ENCODE results near the gene SLC45A2. TPM values are rescaled to one million over a fixed set of nuclear protein-coding genes. Genes with fewer than 3 reads are reported as not detected.

Gene SLC45A2
- total and polyA plus RNA-seq, 3 donors from 2014 or later = 0.93 to 2.0 (median 1.6) TPM

DNA sequence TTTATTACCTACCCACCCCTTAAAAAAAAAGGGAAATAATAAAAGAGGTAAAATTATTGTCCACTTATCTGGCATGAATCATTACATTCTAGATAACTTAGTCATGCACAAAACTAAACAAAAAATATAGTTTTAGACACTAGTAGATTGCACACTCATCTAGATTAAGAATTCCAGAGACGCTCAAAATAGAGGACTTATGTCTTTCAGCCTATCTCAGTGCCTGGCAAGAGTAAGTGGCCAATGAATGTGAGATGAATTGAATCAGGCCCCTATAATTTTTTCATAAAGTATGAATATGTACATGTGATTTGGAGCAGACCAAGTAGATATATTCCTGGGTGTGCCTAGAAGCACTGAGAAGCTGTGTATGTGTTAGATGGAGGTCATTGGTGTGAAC is 50.3 kb downstream of the SLC45A2 start:
- 82 to 87% methylated on average over 1 of the region's 1 CpG for WGBS, 2 donors
- H3K9me3 ChIP-seq = no peaks in the 10 kb centered on the region
- no peak overlapping the region for H3K4me3 ChIP-seq
- H3K36me3 ChIP-seq (ENCODE audit: low read depth, missing control alignments) = no peaks in the 10 kb centered on the region
- H3K27me3 ChIP-seq = peaks cover 2% of the 10 kb centered on the region
- no peak for TF ChIP-seq POLR2A (IDR thresholded peaks at IDR 0.05)
- TF ChIP-seq, protein P1, sequence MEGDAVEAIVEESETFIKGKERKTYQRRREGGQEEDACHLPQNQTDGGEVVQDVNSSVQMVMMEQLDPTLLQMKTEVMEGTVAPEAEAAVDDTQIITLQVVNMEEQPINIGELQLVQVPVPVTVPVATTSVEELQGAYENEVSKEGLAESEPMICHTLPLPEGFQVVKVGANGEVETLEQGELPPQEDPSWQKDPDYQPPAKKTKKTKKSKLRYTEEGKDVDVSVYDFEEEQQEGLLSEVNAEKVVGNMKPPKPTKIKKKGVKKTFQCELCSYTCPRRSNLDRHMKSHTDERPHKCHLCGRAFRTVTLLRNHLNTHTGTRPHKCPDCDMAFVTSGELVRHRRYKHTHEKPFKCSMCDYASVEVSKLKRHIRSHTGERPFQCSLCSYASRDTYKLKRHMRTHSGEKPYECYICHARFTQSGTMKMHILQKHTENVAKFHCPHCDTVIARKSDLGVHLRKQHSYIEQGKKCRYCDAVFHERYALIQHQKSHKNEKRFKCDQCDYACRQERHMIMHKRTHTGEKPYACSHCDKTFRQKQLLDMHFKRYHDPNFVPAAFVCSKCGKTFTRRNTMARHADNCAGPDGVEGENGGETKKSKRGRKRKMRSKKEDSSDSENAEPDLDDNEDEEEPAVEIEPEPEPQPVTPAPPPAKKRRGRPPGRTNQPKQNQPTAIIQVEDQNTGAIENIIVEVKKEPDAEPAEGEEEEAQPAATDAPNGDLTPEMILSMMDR (IDR thresholded peaks at IDR 0.05) = no peak
- no peak for DNase-seq
- no peak overlapping the region for H3K27ac ChIP-seq
- intact Hi-C loops (cut with DNase I; ENCODE audit: low total_unique reads) = no loop called here
- H3K4me1 ChIP-seq = peaks cover 7% of the 10 kb centered on the region

DNA sequence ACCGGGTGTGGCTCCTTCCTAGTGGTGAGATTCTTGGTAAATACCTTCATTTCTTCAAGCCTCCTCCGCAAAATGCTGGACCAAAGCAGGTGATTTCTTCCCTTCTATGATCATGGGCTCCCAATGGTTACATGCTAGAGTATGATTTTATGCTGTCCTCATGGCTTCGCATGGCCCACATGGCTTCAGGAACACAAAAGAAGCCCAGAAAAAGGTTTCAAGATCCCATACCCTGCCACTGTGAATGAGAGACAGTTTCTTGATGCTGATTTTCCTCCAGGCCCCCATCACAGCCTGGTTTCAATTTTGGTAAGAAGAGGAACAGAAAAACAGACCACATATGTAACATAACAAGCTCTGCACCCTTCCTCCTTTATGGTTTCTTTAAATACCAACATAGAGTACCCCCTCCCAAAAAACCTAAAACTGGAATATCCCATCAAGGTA is 50.7 kb downstream of the SLC45A2 start:
- Histone ChIP-seq H3K9me3 (no peaks in the 10 kb centered on the region), H3K4me3 (no peak overlapping the region), H3K4me1 (peaks cover 7% of the 10 kb centered on the region), H3K27ac (no peak overlapping the region), H3K27me3 (peaks cover 2% of the 10 kb centered on the region), H3K36me3 (ENCODE audit: low read depth, missing control alignments) (no peaks in the 10 kb centered on the region)
- DNase-seq = no peak
- 90 to 95% methylated on average over 3 of the region's 3 CpGs for WGBS, 2 donors
- intact Hi-C loops (cut with DNase I; ENCODE audit: low total_unique reads) = no loop called here
- TF ChIP-seq POLR2A (IDR thresholded peaks at IDR 0.05) = no peak
- TF ChIP-seq, protein P1 (IDR thresholded peaks at IDR 0.05) = no peak

DNA sequence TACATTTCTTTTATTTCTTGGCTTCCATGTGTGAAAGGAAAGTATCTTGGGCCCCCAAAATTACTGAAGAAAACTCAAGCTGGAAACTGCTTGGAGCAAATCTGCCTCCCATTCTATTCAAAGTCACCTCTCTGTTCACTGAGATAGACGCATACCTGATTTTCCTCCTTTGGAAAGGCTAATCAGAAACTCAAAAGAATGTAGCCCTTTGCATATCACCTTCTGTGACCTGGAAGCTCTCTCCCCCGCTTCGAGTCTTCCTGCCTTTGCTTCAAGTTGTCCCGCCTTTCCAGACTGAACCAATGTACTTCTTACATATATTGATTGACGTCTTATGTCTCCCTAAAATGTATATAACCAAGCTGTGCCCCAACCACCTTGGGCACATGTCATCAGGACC is 53.4 kb downstream of the SLC45A2 start:
- H3K27ac ChIP-seq = no peak overlapping the region
- 78 to 87% methylated on average over 5 of the region's 5 CpGs for WGBS, 2 donors
- no peak overlapping the region for H3K4me3 ChIP-seq
- peaks cover 5% of the 10 kb centered on the region for H3K4me1 ChIP-seq
- no peak for DNase-seq
- no peaks in the 10 kb centered on the region for H3K27me3 ChIP-seq
- TF ChIP-seq, protein P1 (IDR thresholded peaks at IDR 0.05) = no peak
- no peak for TF ChIP-seq POLR2A (IDR thresholded peaks at IDR 0.05)
- intact Hi-C loops (cut with DNase I; ENCODE audit: low total_unique reads) = no loop called here
- no peaks in the 10 kb centered on the region for H3K9me3 ChIP-seq
- no peaks in the 10 kb centered on the region for H3K36me3 ChIP-seq (ENCODE audit: low read depth, missing control alignments)

DNA sequence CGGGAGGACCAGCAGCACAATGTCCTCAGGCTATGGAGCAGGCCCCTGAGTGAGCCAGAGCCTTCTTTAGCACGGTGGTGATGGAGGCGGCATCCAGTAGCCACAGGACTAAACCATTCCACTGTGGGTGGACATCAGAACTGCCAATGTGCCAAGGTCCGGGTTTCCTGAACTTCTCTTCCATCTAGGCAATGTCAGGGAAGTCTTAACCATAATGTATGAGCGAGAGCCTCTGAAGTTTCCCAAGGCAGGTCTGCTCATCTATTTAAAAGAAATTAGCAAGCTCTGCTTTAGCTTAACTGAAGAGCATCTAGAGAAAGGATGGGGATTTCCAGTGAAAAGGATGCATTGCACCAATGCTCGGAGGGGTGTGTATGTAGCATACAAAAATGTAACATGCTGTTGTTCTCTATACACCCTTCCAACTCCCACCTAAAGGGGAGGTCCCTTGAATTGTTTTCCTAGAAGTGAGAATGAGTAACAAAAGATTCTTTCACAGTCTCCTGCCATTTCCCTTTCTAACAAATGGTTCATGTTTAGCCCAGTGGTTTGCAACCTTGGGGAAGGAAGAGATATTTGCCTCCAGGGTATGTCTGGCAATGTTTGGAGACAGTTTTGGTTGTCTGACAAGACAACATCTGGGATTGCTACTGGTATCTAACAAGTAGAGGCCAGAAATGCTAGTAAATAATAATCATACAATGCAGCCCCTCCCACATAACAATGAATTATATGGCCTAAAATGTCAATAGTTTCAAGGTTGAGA is 54.4 kb downstream of the SLC45A2 start:
- no peaks in the 10 kb centered on the region for H3K9me3 ChIP-seq
- no peak overlapping the region for H3K4me3 ChIP-seq
- 95 to 97% methylated on average over 5 to 6 of the region's 6 CpGs for WGBS, 2 donors
- no peaks in the 10 kb centered on the region for H3K36me3 ChIP-seq (ENCODE audit: low read depth, missing control alignments)
- H3K27me3 ChIP-seq = no peaks in the 10 kb centered on the region
- H3K27ac ChIP-seq = no peak overlapping the region
- DNase-seq = no peak
- no peaks in the 10 kb centered on the region for H3K4me1 ChIP-seq
- intact Hi-C loops (cut with DNase I; ENCODE audit: low total_unique reads) = no loop called here
- TF ChIP-seq POLR2A (IDR thresholded peaks at IDR 0.05) = no peak
- TF ChIP-seq, protein P1 (IDR thresholded peaks at IDR 0.05) = no peak

DNA sequence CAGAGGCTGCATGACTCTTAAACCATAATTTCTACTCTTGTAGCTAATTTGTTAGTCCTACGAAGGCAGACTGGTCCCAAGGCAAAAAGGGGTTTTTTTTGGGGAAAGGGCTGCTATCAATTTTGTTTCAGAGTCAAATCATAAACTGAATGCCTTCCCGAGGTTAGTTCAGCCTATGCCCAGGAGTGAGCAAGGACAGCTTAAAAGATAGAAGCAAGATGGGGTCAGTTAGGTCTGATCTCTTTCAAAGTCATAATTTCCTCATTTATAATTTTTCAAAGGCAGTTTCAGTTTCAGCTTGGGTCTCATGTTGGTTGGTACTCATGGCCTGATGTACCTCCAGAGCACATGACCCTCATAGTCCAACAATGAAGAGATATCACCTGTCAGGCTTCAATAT is 56.2 kb downstream of the SLC45A2 start:
- no peaks in the 10 kb centered on the region for H3K9me3 ChIP-seq
- intact Hi-C loops (cut with DNase I; ENCODE audit: low total_unique reads) = no loop called here
- no peaks in the 10 kb centered on the region for H3K4me1 ChIP-seq
- H3K36me3 ChIP-seq (ENCODE audit: low read depth, missing control alignments) = no peaks in the 10 kb centered on the region
- no peak overlapping the region for H3K27ac ChIP-seq
- TF ChIP-seq, protein P1 (IDR thresholded peaks at IDR 0.05) = no peak
- TF ChIP-seq POLR2A (IDR thresholded peaks at IDR 0.05) = no peak
- 75 to 79% methylated on average over 2 of the region's 2 CpGs for WGBS, 2 donors
- no peak overlapping the region for H3K4me3 ChIP-seq
- no peak for DNase-seq
- H3K27me3 ChIP-seq = no peaks in the 10 kb centered on the region

Data from testis (tissue), 3 donors.